GM21447 (cell line): ENCODE results near the gene MYMK.

Source experiments
- ATAC-seq: cut with Tn5 transposase; IDR thresholded peaks from one replicate; pipeline ENCODE4 v1.9.1; 2021; ENCODE audit not compliant: unreplicated experiment

The MYMK gene

DNA sequence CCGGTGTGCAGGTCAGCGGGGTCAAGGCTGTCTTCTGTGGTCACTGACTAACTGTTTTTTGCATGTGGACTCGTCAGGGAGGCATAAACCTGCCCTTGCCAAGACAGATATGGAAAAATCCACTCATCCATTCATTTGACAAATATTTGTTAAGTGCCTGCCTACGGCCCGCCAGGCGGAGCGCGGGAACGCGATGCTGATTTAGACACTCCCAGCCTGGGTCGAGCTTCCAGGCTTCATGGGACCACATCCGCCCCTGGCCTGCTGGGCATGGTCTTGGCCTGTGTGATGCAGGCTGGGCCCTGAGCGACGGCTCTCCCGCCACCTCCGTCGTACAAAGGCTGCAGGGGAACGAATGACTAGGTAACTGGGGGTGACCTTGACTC lies 18.1 kb downstream of the MYMK start:
- no peak for ATAC-seq

DNA sequence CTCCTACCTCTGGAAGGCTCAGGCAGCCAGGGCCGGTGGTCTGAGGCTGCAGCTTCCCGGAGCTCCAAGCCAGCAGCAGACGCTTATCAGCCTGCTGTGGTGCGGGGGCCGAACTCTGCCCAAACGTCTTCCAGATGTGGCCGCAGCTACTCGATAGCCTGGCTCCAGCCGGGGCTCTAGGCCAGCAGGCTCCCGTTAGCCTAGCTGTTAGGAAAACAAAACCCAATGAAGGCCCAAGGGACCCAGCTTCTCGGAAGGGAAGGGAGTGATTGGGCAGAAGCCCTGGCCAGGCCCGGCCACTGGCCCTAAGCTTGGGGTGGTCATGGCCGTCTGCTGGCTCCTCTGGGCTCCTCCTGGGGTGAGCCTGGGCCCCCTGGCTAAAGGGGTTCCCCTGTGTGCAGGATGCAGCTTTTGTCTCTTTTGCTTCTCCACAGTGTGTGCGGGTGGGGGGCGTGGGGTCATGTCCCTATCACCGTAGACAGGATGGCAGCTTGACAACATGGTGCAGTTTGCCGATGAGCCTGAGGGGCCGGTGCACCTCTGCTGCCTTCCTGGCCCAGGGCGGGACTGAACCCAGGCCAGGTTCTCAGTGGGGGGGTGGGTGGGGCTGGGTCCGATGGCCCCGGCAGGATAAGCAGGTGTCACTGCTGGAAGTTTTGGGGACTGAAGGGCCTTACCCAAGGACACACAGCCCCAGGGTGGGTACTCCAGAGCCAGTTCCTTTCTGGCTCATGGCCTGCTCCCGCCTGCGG lies 18.7 kb downstream of the MYMK start:
- no peak for ATAC-seq

DNA sequence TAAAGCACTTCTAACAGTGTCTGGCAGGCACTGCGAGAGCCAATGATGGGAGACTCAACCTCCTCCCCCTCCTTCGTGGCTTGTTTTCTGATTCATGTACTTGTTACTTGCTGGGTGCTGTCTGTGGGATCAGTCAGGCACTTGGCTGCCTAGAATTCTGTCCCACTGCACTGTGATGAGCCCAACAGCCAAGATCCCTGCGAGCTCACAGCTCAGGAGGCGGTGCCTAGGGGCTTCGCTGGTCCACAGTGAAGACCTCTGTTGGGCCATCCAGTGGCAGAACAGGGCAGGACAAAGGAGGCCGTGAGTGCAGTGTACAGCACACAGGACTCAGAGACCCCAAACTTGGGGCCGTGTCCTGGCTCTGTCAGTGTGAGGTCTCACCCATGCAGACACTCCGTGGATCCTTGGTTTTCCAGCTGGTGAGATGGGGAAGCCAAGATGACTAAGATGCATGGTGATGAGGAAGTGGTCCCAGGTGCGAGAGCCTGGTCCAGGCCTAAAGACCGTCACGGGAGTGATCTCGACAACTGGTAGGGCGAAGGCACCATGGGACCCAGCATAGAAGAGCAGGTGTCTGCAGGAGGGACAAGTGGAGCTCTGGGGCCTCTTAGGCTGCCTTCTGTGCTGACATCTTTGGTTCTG lies 19.5 kb downstream of the MYMK start:
- ATAC-seq = no peak

DNA sequence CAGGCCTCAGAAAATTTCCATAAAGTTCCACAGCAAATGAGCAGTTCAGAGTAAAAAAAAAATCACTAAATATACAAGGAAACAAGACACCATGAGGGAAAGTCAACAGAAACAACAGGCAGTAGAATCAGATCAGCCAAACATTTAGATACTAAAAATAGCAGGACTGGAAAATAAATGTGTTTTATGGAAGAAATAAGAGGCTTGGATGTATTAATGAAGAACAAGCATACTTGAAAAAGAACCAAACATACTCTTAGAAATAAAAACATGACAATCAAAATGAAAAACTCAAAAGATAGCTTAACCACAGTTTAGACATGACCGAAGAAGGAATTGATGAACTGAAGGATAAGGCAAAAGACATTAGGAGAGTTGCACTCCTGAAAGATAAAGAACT lies 22.6 kb downstream of the MYMK start:
- no peak for ATAC-seq

DNA sequence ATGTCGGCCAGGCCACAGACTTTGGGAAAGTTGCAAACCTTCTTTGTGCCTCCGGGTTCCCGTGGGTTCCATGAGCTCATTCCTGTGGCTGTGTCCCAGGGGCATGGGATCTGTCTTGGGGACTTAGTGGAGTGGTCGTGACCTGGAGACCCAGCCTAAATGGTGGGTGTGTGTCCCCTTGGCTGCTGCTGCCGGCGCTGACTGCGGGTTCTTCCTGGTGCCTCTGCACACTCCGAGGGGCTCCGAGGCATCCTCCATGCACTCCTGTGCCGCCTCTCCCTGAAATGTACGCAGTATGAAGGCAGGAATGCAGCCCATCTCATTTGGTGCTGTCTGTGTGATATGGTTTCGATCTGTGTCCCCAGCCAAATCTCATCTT lies 24.9 kb downstream of the MYMK start:
- no peak for ATAC-seq

DNA sequence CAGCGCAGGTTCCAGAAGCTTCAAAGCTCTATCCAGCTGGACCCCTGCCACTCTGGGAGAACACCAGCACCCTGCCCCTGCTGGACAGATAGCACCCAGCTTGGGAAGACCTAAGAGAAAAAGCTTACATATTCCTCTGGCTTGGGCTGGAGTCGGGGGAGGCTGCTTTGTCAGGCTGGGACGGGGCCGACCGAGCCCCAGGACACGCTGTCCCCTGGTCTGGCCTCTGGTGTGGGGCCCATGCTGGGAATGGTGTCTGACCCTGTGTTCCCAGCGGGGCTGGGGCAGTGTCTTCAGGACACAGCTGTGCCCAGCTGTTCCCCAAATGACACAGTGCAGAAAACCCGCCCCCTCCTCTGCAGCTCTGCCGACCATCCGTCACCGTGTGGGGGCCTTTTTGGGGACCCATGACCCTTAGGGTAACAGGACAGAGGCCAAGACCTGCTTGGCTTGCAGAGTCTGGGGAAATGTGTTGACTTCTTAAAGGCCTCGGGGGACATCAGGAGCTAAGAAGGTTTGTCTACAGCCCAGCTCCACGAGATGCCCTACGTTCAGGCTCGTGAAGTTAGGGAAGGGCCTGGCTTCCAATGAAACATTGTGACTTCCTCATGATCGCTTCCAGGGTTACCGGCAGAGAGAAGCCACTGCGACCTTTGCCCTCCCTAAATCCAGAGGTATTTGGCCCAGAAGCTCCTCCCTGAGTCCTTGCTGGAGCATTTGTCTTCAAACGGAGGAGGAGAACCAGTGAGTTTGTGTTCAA lies 25.4 kb downstream of the MYMK start:
- no peak for ATAC-seq

DNA sequence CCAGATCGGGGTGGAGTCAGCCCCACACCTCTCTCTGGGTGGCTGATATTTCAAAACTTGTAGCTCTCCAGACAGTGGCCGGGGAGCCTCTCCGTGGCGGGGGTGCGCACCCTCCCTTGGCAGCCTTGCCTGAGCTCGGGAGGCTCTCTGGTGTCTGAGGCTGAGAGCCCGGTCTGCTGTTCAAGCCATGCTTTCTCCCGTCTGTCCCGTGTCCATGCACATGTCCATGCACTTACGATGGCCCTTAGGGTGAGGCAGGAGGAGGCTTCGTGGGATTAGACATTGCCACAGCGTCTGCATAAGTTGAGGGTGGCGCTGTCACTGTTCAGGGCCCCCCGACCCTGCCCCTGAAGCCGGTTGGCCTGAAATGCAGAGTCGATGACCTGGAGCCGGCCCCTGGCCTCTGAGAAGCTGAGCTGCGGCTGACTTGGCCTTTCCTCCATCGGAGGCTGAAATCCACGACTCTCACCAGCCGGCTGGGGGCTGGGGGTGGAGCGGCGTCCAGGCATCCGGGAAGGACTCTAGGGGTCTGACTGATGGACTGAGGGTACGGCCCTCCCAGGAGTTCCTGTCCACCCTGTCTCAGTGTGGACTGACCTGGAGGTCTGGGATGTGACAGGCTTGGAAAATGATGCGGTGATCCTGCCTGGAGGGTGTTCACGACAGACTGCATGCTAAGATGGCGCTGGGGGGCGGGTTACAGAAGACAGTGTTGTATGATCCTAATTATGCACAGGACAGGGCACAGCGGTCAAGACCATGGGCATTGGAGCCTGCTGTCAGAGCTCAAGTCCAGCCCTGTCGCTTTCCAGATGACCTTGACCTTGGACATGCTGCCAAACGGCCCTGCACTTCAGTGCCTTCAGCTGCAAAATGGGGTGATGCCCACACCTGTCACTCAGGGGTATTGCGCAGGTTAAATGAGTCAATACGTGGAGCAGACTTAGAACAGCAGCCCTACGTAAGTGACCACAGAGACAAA lies 27.6 kb downstream of the MYMK start:
- ATAC-seq = no peak

DNA sequence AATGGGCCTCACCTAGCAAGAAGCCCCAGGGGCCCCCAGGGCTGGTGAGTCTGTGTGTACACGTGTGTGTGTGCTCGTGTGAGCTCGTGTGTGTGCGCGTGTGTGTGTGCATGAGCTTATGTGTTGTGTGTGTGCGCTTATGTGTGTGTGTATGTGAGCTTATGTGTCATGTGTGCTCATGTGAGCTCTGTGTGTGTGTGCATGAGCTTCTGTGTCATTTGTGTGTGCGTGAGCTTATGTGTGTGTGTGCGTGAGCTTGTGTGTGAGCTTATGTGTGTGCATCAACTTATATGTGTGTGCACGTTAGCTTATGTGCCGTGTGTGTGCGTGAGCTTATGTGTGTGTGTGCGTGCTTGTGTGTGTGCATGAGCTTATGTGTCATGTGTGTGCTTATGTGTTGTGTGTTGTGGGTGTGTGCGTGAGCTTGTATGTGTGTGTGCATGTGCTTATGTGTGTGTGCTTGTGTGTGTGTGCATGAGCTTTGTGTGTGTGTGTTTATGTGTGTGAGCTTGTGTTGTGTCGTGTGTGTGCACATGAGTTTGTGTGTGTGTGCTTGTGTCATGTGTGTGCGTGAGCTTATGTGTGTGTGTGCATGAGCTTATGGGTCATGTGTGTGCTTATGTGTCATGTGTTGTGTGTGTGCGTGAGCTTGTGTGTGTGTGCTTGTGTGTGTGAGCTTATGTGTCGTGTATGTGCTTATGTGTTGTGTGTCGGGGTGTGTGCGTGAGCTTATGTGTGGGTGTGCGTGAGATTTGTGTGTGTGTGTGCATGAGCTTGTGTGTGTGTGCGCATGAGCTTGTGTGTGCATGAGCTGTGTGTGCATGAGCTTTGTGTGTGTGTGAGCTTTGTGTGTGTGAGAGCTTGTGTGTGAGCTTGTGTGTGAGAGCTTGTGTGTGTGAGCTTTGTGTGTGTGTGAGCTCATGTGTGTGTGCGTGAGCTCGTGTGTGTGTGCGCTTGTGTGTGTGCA lies 29.1 kb downstream of the MYMK start:
- ATAC-seq = no peak

DNA sequence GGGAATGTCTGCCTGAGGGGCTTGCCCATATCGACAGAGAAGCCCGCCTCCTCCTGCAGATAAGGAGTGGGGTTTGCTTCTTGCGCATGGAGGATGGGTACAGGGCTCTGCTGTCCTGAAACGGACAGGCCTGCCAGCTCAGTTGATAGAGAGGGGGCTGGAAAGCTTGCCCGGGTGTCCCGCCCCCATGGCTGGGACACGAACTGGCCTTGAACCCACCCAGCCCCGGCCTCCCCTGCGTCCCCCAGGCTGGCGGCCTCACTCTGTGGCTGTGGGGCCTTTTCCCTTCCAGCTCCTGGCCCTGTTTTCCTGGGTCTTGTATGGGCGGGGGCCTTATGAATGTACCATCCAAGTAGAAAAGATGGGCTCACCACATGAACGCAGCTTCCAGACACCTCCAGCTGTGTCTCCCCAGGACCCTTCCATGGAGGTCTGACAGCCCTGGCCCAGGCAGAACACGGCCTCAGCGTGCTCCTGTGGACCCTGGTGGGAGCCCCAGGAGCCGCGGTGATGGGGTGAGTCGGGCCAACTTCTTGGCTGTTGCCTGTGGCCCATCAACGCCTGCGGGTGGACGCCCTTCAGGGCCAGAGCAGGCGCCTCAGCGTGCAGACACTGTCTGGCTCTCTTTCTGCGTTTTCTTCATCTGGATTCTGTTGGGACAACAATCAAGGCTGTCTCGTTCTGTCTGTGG lies 30.0 kb downstream of the MYMK start:
- no peak for ATAC-seq

DNA sequence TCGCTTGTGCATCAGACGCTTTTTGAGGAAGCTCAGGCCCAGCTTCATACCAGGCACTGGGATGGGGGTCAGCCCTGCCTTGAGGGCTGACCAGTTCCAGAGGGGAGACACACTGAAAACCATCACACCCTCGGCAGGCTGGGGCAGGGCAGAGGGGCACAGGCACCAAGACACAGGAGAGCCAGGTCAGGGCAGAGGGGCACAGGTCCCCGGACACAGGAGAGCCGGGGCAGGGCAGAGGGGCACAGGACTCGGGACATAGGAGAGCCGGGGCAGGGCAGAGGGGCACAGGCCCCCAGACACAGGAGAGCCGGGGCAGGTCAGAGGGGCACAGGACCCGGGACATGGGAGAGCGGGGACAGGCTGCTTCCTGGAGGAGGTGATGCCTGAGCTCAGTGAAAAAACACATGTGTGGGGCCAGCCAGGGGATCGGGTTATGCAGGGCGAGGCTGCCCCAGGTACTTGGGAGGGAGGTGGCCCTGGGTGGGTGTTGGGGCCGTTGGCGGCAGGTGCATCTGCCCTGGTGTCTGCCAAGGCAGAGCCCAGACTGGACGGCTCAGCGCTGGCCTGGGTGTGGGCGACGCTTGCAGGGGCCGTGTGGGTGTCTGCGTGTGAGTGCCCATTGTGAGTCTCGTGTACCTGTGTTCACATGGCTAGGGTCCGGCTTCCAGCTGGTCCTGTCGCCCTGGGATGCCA lies 30.8 kb downstream of the MYMK start:
- no peak for ATAC-seq

DNA sequence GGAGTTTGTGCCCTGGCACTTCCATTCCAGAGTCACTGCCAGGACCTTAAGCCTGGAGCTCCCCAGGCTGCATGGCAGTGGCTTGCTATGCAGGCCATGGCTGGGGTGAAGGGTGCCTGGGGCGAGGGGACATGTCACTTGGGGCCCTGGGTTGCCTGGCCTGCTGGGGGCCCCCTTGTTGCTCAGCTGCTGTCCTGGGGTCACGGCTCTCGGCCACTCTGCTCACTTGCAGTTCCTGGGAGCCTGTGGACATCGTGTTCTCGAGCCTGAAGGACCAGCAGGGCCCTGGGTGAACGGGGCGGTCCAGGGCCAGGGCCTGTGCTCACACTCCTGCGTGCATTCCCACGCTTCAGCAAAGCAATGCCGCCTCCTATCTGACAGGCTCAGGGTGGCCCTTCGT lies 31.3 kb downstream of the MYMK start:
- no peak for ATAC-seq

DNA sequence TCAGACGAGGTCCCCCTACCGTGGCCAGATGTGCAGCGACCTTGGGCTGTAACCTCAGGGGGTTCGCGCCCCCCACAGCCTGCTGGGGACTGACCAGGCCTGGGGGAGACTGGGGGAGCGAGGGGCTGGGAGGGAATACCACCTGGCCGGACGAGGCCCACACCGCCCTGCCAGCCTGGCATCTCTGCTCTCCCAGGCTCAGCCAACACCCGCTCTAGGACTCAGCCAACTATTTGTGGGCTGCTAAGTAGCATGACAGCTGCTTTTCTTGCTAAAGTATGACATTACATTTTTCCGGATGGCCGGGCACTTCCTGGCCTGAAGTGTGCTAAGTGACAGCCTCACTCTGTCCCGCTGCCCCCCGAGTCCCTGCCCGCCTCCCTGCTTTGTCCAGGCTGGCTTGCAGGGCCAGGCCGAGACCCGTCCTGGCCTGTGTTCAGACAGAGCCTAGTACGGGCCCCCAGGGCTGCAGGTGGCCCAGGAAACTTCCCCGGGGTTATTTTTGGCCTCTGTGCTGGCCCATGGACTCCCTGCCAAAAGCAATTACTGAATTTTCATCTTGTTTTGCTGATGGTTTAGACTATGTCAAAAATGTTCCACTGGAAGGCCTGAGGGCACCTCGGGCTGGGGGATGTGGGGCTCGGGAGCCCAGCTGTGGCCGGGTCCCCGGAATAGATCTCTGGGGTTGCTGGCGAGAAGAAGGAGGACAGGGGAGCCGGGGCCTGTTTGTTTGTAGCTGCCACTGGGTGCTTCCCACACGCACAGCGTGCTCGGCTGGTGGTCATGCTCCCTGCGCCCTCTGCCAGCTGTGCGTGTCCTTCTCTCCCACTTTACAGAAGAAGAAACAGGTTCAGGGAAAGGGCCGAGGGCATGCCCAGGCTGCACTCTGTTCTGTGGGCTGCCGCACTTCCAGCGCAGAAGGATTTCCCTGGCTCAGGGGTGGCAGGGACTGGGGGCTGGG lies 32.4 kb downstream of the MYMK start:
- no peak for ATAC-seq

DNA sequence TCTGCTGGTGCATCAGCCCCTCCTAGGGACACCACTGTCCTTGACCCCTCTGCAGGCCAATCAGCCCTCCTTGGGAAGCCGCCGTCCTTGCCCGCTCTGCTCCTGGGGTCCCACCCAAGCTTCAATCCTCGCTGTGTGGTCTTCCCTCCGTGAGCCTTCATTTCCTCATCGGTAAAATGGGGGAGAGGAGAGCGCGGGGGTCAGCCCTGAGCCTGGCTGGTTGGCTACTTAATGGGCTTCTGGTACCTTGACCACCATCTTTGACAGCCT lies 33.2 kb downstream of the MYMK start:
- ATAC-seq = no peak

DNA sequence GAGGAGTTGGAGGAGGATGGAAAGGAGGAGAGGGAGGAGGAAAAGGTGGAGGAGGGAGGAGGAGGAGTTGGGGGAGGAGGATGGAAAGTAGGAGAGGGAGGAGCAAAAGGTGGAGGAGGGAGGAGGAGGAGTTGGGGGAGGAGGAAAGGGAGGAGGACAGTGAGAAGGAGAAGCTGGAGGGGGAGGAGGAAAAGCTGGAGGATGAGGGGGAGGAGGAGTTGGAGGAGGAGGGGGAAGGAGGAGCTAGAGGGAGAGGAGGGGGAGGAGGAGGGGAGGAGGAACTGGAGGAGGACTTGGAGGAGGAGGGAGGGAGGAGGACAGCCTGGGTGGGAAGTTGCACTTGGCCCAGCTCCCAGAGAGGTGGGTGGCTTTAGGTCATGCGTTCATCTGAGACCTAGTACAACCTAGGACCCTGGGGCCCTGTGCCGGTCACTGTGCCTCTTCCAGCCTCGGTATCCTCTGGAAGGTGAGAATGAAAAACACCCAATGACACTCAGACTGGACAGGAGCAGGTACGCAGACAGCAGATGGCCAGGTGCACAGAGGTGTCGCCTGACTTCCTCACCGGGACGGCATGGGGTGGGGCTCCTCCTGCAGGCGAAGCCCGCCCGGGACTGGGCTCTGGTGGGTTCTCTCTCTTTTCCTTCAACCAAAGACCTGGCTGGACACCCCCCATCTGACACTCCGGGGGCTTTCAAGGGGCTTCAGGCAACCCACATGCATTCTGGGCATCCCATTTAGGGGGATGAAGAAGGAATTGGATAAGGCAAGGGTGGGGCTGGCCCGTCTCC lies 33.7 kb downstream of the MYMK start:
- ATAC-seq = no peak

DNA sequence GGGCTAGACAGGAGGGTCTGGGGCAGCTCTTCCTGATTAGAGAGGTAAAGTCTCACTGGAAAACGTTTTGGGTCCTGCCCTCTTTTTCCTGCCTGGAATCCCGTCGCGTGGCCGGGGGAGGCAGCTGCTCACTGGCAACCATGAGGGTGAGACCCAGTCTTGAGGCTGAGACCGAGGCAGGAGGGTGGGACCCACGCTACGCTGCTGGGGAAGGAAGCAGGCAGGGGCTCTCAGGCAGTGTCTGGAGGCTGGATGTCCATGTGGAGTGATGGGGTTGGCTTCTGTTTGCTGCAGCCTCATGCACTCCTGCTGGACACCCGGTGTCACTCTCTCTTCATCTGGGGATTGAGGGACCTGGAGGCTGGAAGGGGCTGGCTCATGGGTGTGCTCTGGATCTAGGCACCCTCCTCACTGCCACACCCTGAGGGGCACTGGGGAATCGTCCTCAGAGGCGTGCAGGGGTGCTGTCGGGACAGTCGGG lies 34.5 kb downstream of the MYMK start:
- ATAC-seq = no peak

DNA sequence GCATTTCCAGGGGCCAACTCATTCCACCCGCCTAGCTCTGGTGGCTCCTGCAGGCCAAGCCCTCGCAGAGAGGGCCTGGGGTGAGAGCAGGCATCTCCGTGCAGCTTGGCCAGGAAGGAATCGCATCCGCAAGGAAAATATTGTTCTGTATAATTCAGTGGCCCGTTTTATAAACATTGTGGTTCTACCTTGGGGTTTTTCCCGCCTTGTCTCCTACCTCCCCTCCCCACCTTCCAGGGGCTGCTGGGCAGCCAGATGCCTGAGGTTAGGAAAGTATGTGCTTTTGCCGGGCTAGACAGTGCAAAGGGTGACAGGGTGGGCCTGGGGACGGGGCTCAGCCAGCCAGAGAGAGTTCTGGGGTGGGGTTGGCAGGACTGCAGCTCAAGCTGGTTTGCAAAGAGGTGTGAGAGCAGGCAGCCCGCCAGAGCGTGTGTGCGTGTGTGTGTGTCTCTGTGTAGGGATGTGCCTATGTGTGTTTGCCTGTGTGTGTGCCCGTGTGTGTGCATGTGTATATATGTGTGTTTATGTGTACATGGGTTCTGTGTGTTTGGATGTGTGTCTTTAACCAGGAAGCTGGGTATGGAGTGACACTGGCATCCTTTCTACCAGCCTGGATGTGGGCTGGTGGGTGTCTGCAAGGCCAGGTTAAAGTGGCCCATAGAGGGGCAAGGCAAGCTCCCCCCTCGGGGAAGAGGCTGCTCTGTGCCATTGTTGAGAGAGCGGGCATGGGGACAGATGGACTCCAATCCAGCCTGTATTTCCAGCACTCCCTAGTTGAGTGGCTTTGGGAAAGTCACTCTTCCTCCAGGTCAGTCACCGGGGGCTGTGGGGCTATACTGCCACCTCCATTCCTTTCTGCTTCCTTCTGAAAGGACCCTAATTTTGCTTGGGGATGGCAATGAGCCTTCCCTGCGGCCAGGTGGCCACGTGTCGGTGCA lies 35.2 kb downstream of the MYMK start:
- no peak for ATAC-seq
